GM19238 (cell line): Measurements from ENCODE around the gene FCF1.
"Not testable (repeated sequence)": the region's sequence is repeated elsewhere in the genome, so short reads cannot be mapped to it uniquely, and the experiment has no call there.

ENCODE experiments used
- DNase-seq: peaks from one replicate; pipeline ENCODE4 v3.0.0; 2011; ENCODE audit warnings: low spot score; ENCODE audit not compliant: insufficient read length

The FCF1 gene

GRCh38 chr14:74698465-74698864 is 14.5 kb upstream of the FCF1 start:
- no peak for DNase-seq

GRCh38 chr14:74702293-74702692 is 10.7 kb upstream of the FCF1 start:
- DNase-seq = no peak

- DNase-seq = no peak
Measured at GRCh38 chr14:74703043-74703442, 9.9 kb upstream of the FCF1 start.

- DNase-seq = no peak
Measured at GRCh38 chr14:74704656-74705055, 8.3 kb upstream of the FCF1 start.

- no peak for DNase-seq
Measured at GRCh38 chr14:74705613-74706500, 7.1 kb upstream of the FCF1 start.

GRCh38 chr14:74710480-74710879 is 2.5 kb upstream of the FCF1 start:
- no peak for DNase-seq

- no peak for DNase-seq
Measured at GRCh38 chr14:74711651-74712050, 1.3 kb upstream of the FCF1 start.

- DNase-seq = no peak
Measured at GRCh38 chr14:74713395-74713735, 421 bp downstream of the FCF1 start.

- no peak for DNase-seq
Measured at GRCh38 chr14:74720526-74720925, 7.6 kb downstream of the FCF1 start.

- DNase-seq = no peak
Measured at GRCh38 chr14:74723134-74723533, 10.2 kb downstream of the FCF1 start.

- DNase-seq = no peak
Measured at GRCh38 chr14:74732387-74732786, 19.4 kb downstream of the FCF1 start.

- no peak for DNase-seq
Measured at GRCh38 chr14:74733221-74733620, 20.3 kb downstream of the FCF1 start.

- no peak for DNase-seq
Measured at GRCh38 chr14:74735125-74735524, 22.2 kb downstream of the FCF1 start.

- no peak for DNase-seq
Measured at GRCh38 chr14:74737753-74738325, 24.9 kb downstream of the FCF1 start.

GRCh38 chr14:74739293-74740030 is 26.5 kb downstream of the FCF1 start:
- DNase-seq = no peak

- DNase-seq = no peak
Measured at GRCh38 chr14:74747237-74747636, 34.3 kb downstream of the FCF1 start.

GRCh38 chr14:74754157-74754556 is 41.2 kb downstream of the FCF1 start:
- no peak for DNase-seq

GRCh38 chr14:74754899-74755298 is 42.0 kb downstream of the FCF1 start:
- DNase-seq = no peak

- DNase-seq = no peak
Measured at GRCh38 chr14:74756326-74756725, 43.4 kb downstream of the FCF1 start.

- DNase-seq = not testable (repeated sequence)
Measured at GRCh38 chr14:74758505-74758904, 45.6 kb downstream of the FCF1 start.

GRCh38 chr14:74762917-74763802 is 50.2 kb downstream of the FCF1 start, which contains the start of gene YLPM1:
Gene YLPM1, plus strand, starts transcription at chr14:74763316. Its CDS starts 174 bp downstream, at chr14:74763490.
- peak; percentile 84 for DNase-seq
